Measurements from ENCODE around the gene EVI5. TPM values are rescaled to one million over a fixed set of nuclear protein-coding genes. Genes with fewer than 3 reads are reported as not detected.
"Not testable (repeated sequence)": the region's sequence is repeated elsewhere in the genome, so short reads cannot be mapped to it uniquely, and the experiment has no call there.

EVI5 gene
- total RNA-seq, 1 donor from 2014 or later, result 33.0 TPM

GRCh38 chr1:92754000-92754718, 30.7 kb downstream of the EVI5 start:
- TF ChIP-seq CTCF (IDR thresholded peaks at IDR 0.05; ENCODE audit: unreplicated experiment), result no peak
- peaks cover 10% of the 10 kb centered on the region for H3K4me1 Mint-ChIP-seq (ENCODE audit: unreplicated experiment)
- H3K9me3 Mint-ChIP-seq (ENCODE audit: unreplicated experiment), result no peaks in the 10 kb centered on the region
- peaks cover 3% of the 10 kb centered on the region for H3K27me3 Mint-ChIP-seq (ENCODE audit: unreplicated experiment)
- H3K4me3 Mint-ChIP-seq (ENCODE audit: unreplicated experiment), result no peak overlapping the region
- DNase-seq (ENCODE audit: low spot score), result no peak
- H3K27ac Mint-ChIP-seq (ENCODE audit: unreplicated experiment), result no peak overlapping the region
- no peaks in the 10 kb centered on the region for H3K36me3 Mint-ChIP-seq (ENCODE audit: low read depth, unreplicated experiment)

- H3K27me3 Mint-ChIP-seq (ENCODE audit: unreplicated experiment), result peaks cover 3% of the 10 kb centered on the region
- no peak for DNase-seq (ENCODE audit: low spot score)
- peaks cover 10% of the 10 kb centered on the region for H3K4me1 Mint-ChIP-seq (ENCODE audit: unreplicated experiment)
- no peak overlapping the region for H3K4me3 Mint-ChIP-seq (ENCODE audit: unreplicated experiment)
- H3K9me3 Mint-ChIP-seq (ENCODE audit: unreplicated experiment), result no peaks in the 10 kb centered on the region
- TF ChIP-seq CTCF (IDR thresholded peaks at IDR 0.05; ENCODE audit: unreplicated experiment), result no peak
- peak overlapping the region; percentile 48 for H3K27ac Mint-ChIP-seq (ENCODE audit: unreplicated experiment)
- H3K36me3 Mint-ChIP-seq (ENCODE audit: low read depth, unreplicated experiment), result no peaks in the 10 kb centered on the region
Observed at GRCh38 chr1:92752719-92753118, 32.2 kb downstream of the EVI5 start.

- DNase-seq (ENCODE audit: low spot score), result no peak
- H3K27ac Mint-ChIP-seq (ENCODE audit: unreplicated experiment), result no peak overlapping the region
- H3K4me1 Mint-ChIP-seq (ENCODE audit: unreplicated experiment), result peaks cover 10% of the 10 kb centered on the region
- H3K27me3 Mint-ChIP-seq (ENCODE audit: unreplicated experiment), result peaks cover 1% of the 10 kb centered on the region
- no peak overlapping the region for H3K4me3 Mint-ChIP-seq (ENCODE audit: unreplicated experiment)
- no peaks in the 10 kb centered on the region for H3K9me3 Mint-ChIP-seq (ENCODE audit: unreplicated experiment)
- TF ChIP-seq CTCF (IDR thresholded peaks at IDR 0.05; ENCODE audit: unreplicated experiment), result peak; percentile 50
- H3K36me3 Mint-ChIP-seq (ENCODE audit: low read depth, unreplicated experiment), result no peaks in the 10 kb centered on the region
Observed at GRCh38 chr1:92749024-92749634, 35.8 kb downstream of the EVI5 start.

- peak overlapping the region; percentile 26 for H3K27ac Mint-ChIP-seq (ENCODE audit: unreplicated experiment)
- peaks cover 10% of the 10 kb centered on the region for H3K4me1 Mint-ChIP-seq (ENCODE audit: unreplicated experiment)
- H3K27me3 Mint-ChIP-seq (ENCODE audit: unreplicated experiment), result peaks cover 1% of the 10 kb centered on the region
- no peak for TF ChIP-seq CTCF (IDR thresholded peaks at IDR 0.05; ENCODE audit: unreplicated experiment)
- no peak for DNase-seq (ENCODE audit: low spot score)
- H3K36me3 Mint-ChIP-seq (ENCODE audit: low read depth, unreplicated experiment), result no peaks in the 10 kb centered on the region
- no peaks in the 10 kb centered on the region for H3K9me3 Mint-ChIP-seq (ENCODE audit: unreplicated experiment)
- no peak overlapping the region for H3K4me3 Mint-ChIP-seq (ENCODE audit: unreplicated experiment)
Observed at GRCh38 chr1:92748138-92748537, 36.8 kb downstream of the EVI5 start.

- H3K4me3 Mint-ChIP-seq (ENCODE audit: unreplicated experiment), result no peak overlapping the region
- H3K27me3 Mint-ChIP-seq (ENCODE audit: unreplicated experiment), result no peaks in the 10 kb centered on the region
- peaks cover 6% of the 10 kb centered on the region for H3K4me1 Mint-ChIP-seq (ENCODE audit: unreplicated experiment)
- no peaks in the 10 kb centered on the region for H3K36me3 Mint-ChIP-seq (ENCODE audit: low read depth, unreplicated experiment)
- TF ChIP-seq CTCF (IDR thresholded peaks at IDR 0.05; ENCODE audit: unreplicated experiment), result no peak
- H3K9me3 Mint-ChIP-seq (ENCODE audit: unreplicated experiment), result no peaks in the 10 kb centered on the region
- no peak for DNase-seq (ENCODE audit: low spot score)
- peak overlapping the region; percentile 26 for H3K27ac Mint-ChIP-seq (ENCODE audit: unreplicated experiment)
Observed at GRCh38 chr1:92747735-92748134, 37.2 kb downstream of the EVI5 start.

GRCh38 chr1:92746255-92746654, 38.7 kb downstream of the EVI5 start:
- not testable (repeated sequence) for DNase-seq (ENCODE audit: low spot score); H3K4me1 Mint-ChIP-seq (ENCODE audit: unreplicated experiment); H3K36me3 Mint-ChIP-seq (ENCODE audit: low read depth, unreplicated experiment); H3K27me3 Mint-ChIP-seq (ENCODE audit: unreplicated experiment); H3K27ac Mint-ChIP-seq (ENCODE audit: unreplicated experiment); H3K9me3 Mint-ChIP-seq (ENCODE audit: unreplicated experiment); H3K4me3 Mint-ChIP-seq (ENCODE audit: unreplicated experiment)
